ENCODE measurements around the gene FADD. TPM values are rescaled to one million over a fixed set of nuclear protein-coding genes. Genes with fewer than 3 reads are reported as not detected.

The FADD gene
- polyA plus RNA-seq, 1 donor (not counting 4 experiments of a cell fraction or from before 2014, with no cell fraction given) = 33.7 TPM

GRCh38 chr11:70201882-70202861 is 924 bp upstream of the FADD start:
- Histone ChIP-seq H3K9ac (ENCODE audit: control insufficient read depth, extremely low read depth, insufficient read depth, low read length) (peak overlapping the region; percentile 88), H3K4me2 (ENCODE audit: control insufficient read depth, extremely low read depth, insufficient read depth, low read depth, low read length) (peak overlapping the region; percentile 92), H3K4me3 (ENCODE audit: control insufficient read depth in 2 of 3, extremely low read depth in 1 of 3, insufficient read depth in 2 of 3, low read depth in 1 of 3, low read length in 3 of 3) (peak overlapping the region; percentile 72 to 88 (median 74)), H3K27me3 (ENCODE audit: control insufficient read depth, extremely low read depth, insufficient read depth, low read length) (no peaks in the 10 kb centered on the region), H3K9me1 (ENCODE audit: control insufficient read depth, extremely low read depth, insufficient read depth, low read length) (peaks cover 4% of the 10 kb centered on the region), H3K79me2 (ENCODE audit: control insufficient read depth, insufficient read depth, low read length) (peaks cover 33% of the 10 kb centered on the region), H3K27ac (ENCODE audit: control insufficient read depth, insufficient read depth, low read length) (peak overlapping the region; percentile 88), H2AFZ (ENCODE audit: control insufficient read depth, low read length) (peak overlapping the region; percentile 79), H3K36me3 (ENCODE audit: control insufficient read depth in 2 of 2, extremely low read depth in 1 of 2, insufficient read depth in 2 of 2, low read length in 2 of 2) (peaks cover 10 to 19% of the 10 kb centered on the region in 2 experiments), H3K9me3 (ENCODE audit: control insufficient read depth, low read depth, low read length) (no peaks in the 10 kb centered on the region), H3K4me1 (ENCODE audit: control insufficient read depth, extremely low read depth, insufficient read depth, low read length) (peaks cover 21% of the 10 kb centered on the region), H4K20me1 (ENCODE audit: control insufficient read depth, extremely low read depth, insufficient read depth, low read length) (peaks cover 16% of the 10 kb centered on the region)
- dilution Hi-C loops (cut with MboI; ENCODE audit: extremely low pct_ligation_motif_present, low sequenced_read_pairs) = no loop called here
- no peak for DNase-seq (ENCODE audit: low read depth, low spot score)
- no peak for TF ChIP-seq EZH2 (IDR thresholded peaks at IDR 0.05; ENCODE audit: low read length)
- TF ChIP-seq CTCF (optimal IDR thresholded peaks at IDR 0.05 in 1 of 3, IDR thresholded peaks at IDR 0.05 in 1 of 3, conservative IDR thresholded peaks at IDR 0.05 in 1 of 3; ENCODE audit: extremely low read depth in 1 of 3, insufficient read depth in 2 of 3, low read length in 3 of 3) = no peak
- no peak for FAIRE-seq

- Histone ChIP-seq H3K36me3 (ENCODE audit: control insufficient read depth in 2 of 2, extremely low read depth in 1 of 2, insufficient read depth in 2 of 2, low read length in 2 of 2) (peaks cover 12 to 26% of the 10 kb centered on the region in 2 experiments), H3K9me3 (ENCODE audit: control insufficient read depth, low read depth, low read length) (no peaks in the 10 kb centered on the region), H2AFZ (ENCODE audit: control insufficient read depth, low read length) (no peak overlapping the region), H3K9ac (ENCODE audit: control insufficient read depth, extremely low read depth, insufficient read depth, low read length) (peak overlapping the region; percentile 88), H4K20me1 (ENCODE audit: control insufficient read depth, extremely low read depth, insufficient read depth, low read length) (peaks cover 23% of the 10 kb centered on the region), H3K4me1 (ENCODE audit: control insufficient read depth, extremely low read depth, insufficient read depth, low read length) (peaks cover 21% of the 10 kb centered on the region), H3K4me2 (ENCODE audit: control insufficient read depth, extremely low read depth, insufficient read depth, low read depth, low read length) (peak overlapping the region; percentile 71), H3K79me2 (ENCODE audit: control insufficient read depth, insufficient read depth, low read length) (peaks cover 40% of the 10 kb centered on the region), H3K27ac (ENCODE audit: control insufficient read depth, insufficient read depth, low read length) (peak overlapping the region; percentile 88), H3K9me1 (ENCODE audit: control insufficient read depth, extremely low read depth, insufficient read depth, low read length) (peaks cover 4% of the 10 kb centered on the region), H3K27me3 (ENCODE audit: control insufficient read depth, extremely low read depth, insufficient read depth, low read length) (no peaks in the 10 kb centered on the region), H3K4me3 (ENCODE audit: control insufficient read depth in 2 of 3, extremely low read depth in 1 of 3, insufficient read depth in 2 of 3, low read depth in 1 of 3, low read length in 3 of 3) (peak overlapping the region; percentile 72 to 88 (median 74))
- FAIRE-seq (peak; percentile 88), DNase-seq (ENCODE audit: low read depth, low spot score) (peak; percentile 49)
- dilution Hi-C loops (cut with MboI; ENCODE audit: extremely low pct_ligation_motif_present, low sequenced_read_pairs) = no loop called here
- no peak for TF ChIP-seq EZH2 (IDR thresholded peaks at IDR 0.05; ENCODE audit: low read length)
- no peak for TF ChIP-seq CTCF (optimal IDR thresholded peaks at IDR 0.05 in 1 of 3, IDR thresholded peaks at IDR 0.05 in 1 of 3, conservative IDR thresholded peaks at IDR 0.05 in 1 of 3; ENCODE audit: extremely low read depth in 1 of 3, insufficient read depth in 2 of 3, low read length in 3 of 3)
Observed at GRCh38 chr11:70203751-70204465, 812 bp downstream of the FADD start.

All from keratinocyte (primary cell).